ENCODE data around the gene KRT77. TPM values are rescaled to one million over a fixed set of nuclear protein-coding genes. Genes with fewer than 3 reads are reported as not detected.

Gene KRT77
- total RNA-seq, 2 experiments from 2014 or later = not detected

- POLR2A ChIA-PET = no interaction called here
- CTCF ChIA-PET = no interaction called here
Measured at GRCh38 chr12:52660934-52661499, 42.3 kb downstream of the KRT77 start.

- ChIA-PET POLR2A (no interaction called here), CTCF (no interaction called here)
Measured at GRCh38 chr12:52659951-52660350, 43.4 kb downstream of the KRT77 start.

GRCh38 chr12:52659395-52659794 is 43.9 kb downstream of the KRT77 start:
- ChIA-PET POLR2A (no interaction called here), CTCF (no interaction called here)

GRCh38 chr12:52658196-52658595 is 45.1 kb downstream of the KRT77 start:
- ChIA-PET POLR2A (no interaction called here), CTCF (no interaction called here)

- ChIA-PET CTCF (interaction anchor here (0.5 kb wide), 1 partner anchor 1946 kb away, joined by 3 read pairs; no protein-coding TSS in a partner anchor), POLR2A (no interaction called here)
Measured at GRCh38 chr12:52657250-52657902, 45.9 kb downstream of the KRT77 start.

- ChIA-PET POLR2A (no interaction called here), CTCF (no interaction called here)
Measured at GRCh38 chr12:52656616-52657015, 46.7 kb downstream of the KRT77 start.

GRCh38 chr12:52655720-52656124 is 47.6 kb downstream of the KRT77 start:
- ChIA-PET CTCF (no interaction called here), POLR2A (no interaction called here)

GRCh38 chr12:52655251-52655650 is 48.1 kb downstream of the KRT77 start:
- POLR2A ChIA-PET = no interaction called here
- CTCF ChIA-PET = no interaction called here

- CTCF ChIA-PET = no interaction called here
Measured at GRCh38 chr12:52651726-52652261, 51.5 kb downstream of the KRT77 start, which contains the start of gene KRT2. Gene KRT2 (minus strand): TSS chr12:52652211. CDS start chr12:52652142, 69 bp downstream.

GRCh38 chr12:52650520-52651081 is 52.7 kb downstream of the KRT77 start:
- ChIA-PET CTCF (no interaction called here), POLR2A (no interaction called here)

More at GRCh38 chr12:52651726-52652261, 51.5 kb downstream of the KRT77 start, which contains the start of gene KRT2:
- POLR2A ChIA-PET = no interaction called here

GRCh38 chr12:52649066-52649465 is 54.3 kb downstream of the KRT77 start:
- ChIA-PET POLR2A (no interaction called here), CTCF (no interaction called here)

GRCh38 chr12:52648012-52648550 is 55.2 kb downstream of the KRT77 start:
- CTCF ChIA-PET = no interaction called here
- POLR2A ChIA-PET = no interaction called here

GRCh38 chr12:52647601-52648000 is 55.7 kb downstream of the KRT77 start:
- ChIA-PET CTCF (no interaction called here), POLR2A (no interaction called here)

GRCh38 chr12:52646613-52647012 is 56.7 kb downstream of the KRT77 start:
- CTCF ChIA-PET = no interaction called here
- POLR2A ChIA-PET = no interaction called here

- POLR2A ChIA-PET = no interaction called here
- CTCF ChIA-PET = no interaction called here
Measured at GRCh38 chr12:52645982-52646381, 57.3 kb downstream of the KRT77 start.

GRCh38 chr12:52645120-52645761 is 58.1 kb downstream of the KRT77 start:
- CTCF ChIA-PET = no interaction called here
- POLR2A ChIA-PET = no interaction called here

- CTCF ChIA-PET = no interaction called here
- POLR2A ChIA-PET = no interaction called here
Measured at GRCh38 chr12:52644078-52644415, 59.3 kb downstream of the KRT77 start.

- ChIA-PET CTCF (no interaction called here), POLR2A (no interaction called here)
Measured at GRCh38 chr12:52643233-52644077, 59.9 kb downstream of the KRT77 start.

- ChIA-PET POLR2A (no interaction called here), CTCF (no interaction called here)
Measured at GRCh38 chr12:52641468-52641867, 61.9 kb downstream of the KRT77 start.
